ENCODE data around the gene IKZF4.
"Not testable (repeated sequence)": the region's sequence is repeated elsewhere in the genome, so short reads cannot be mapped to it uniquely, and the experiment has no call there.

Gene IKZF4

GRCh38 chr12:55999522-55999921 lies 21.3 kb upstream of the IKZF4 start:
- DNase-seq (ENCODE audit: low read depth in 2 of 2): not testable (repeated sequence)

- DNase-seq (ENCODE audit: low read depth in 2 of 2): not testable (repeated sequence)
These were observed 20.8 kb upstream of the IKZF4 start for GRCh38 chr12:55999999-56000540.

GRCh38 chr12:56001487-56002100 lies 19.2 kb upstream of the IKZF4 start:
- no peak for DNase-seq (ENCODE audit: low read depth in 2 of 2)

- not testable (repeated sequence) for DNase-seq (ENCODE audit: low read depth in 2 of 2)
These were observed 17.5 kb upstream of the IKZF4 start for GRCh38 chr12:56003376-56003775.

- no peak for DNase-seq (ENCODE audit: low read depth in 2 of 2)
These were observed 16.6 kb upstream of the IKZF4 start for GRCh38 chr12:56004211-56004610.

- DNase-seq (ENCODE audit: low read depth in 2 of 2): no peak
These were observed 13.0 kb upstream of the IKZF4 start for GRCh38 chr12:56007564-56008559.

- DNase-seq (ENCODE audit: low read depth in 2 of 2): no peak
These were observed 10.7 kb upstream of the IKZF4 start for GRCh38 chr12:56010111-56010570.

- DNase-seq (ENCODE audit: low read depth in 2 of 2): no peak
These were observed 9.2 kb upstream of the IKZF4 start for GRCh38 chr12:56011509-56012090.

GRCh38 chr12:56013482-56013881 lies 7.4 kb upstream of the IKZF4 start:
- no peak for DNase-seq (ENCODE audit: low read depth in 2 of 2)

GRCh38 chr12:56014205-56014604 lies 6.6 kb upstream of the IKZF4 start:
- no peak for DNase-seq (ENCODE audit: low read depth in 2 of 2)

- DNase-seq (ENCODE audit: low read depth in 2 of 2): no peak
These were observed 3.7 kb upstream of the IKZF4 start for GRCh38 chr12:56017181-56017580.

GRCh38 chr12:56018356-56018755 lies 2.5 kb upstream of the IKZF4 start:
- no peak for DNase-seq (ENCODE audit: low read depth in 2 of 2)

- DNase-seq (ENCODE audit: low read depth in 2 of 2): no peak
These were observed 1.1 kb downstream of the IKZF4 start for GRCh38 chr12:56021889-56022497.

GRCh38 chr12:56028511-56029165 lies 7.8 kb downstream of the IKZF4 start:
- DNase-seq (ENCODE audit: low read depth in 2 of 2): no peak

GRCh38 chr12:56029166-56029519 lies 8.3 kb downstream of the IKZF4 start:
- DNase-seq (ENCODE audit: low read depth in 2 of 2): no peak

- DNase-seq (ENCODE audit: low read depth in 2 of 2): peak in 1 of 2 experiments; percentile 32
These were observed 8.9 kb downstream of the IKZF4 start for GRCh38 chr12:56029666-56030293.

GRCh38 chr12:56031987-56032386 lies 11.1 kb downstream of the IKZF4 start:
- no peak for DNase-seq (ENCODE audit: low read depth in 2 of 2)

GRCh38 chr12:56034586-56035332 lies 13.9 kb downstream of the IKZF4 start:
- no peak for DNase-seq (ENCODE audit: low read depth in 2 of 2)

- no peak for DNase-seq (ENCODE audit: low read depth in 2 of 2)
These were observed 16.3 kb downstream of the IKZF4 start for GRCh38 chr12:56037161-56037560.

- no peak for DNase-seq (ENCODE audit: low read depth in 2 of 2)
These were observed 17.3 kb downstream of the IKZF4 start for GRCh38 chr12:56038022-56038655.

Data from fibroblast of skin of left quadriceps (primary cell).